Measurements from ENCODE around the gene P3H4.

The P3H4 gene

DNA sequence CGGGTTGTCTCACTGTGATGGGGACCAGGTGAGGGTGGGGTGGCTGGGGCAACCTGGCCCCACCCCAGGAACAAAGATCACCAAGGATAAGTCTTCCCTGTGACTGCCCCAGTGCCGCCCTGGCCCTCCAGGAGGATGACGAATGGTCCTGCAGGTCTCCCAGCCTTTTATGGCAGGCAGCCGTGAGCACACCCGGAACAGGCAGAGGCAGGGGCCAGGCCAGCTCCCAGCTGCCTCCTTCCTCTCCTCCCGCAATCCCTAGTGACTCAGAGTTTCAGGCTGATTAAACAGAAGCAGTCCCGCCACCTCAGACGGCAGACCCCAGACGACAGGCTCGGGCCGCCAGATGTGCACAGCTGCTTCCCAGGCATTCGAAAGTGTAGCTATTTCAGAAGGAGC, 38.6 kb downstream of the P3H4 start:
- Histone ChIP-seq H3K36me3 (ENCODE audit: control insufficient read depth, insufficient read depth, low read length, severe bottlenecking) (no peaks in the 10 kb centered on the region), H3K27me3 (replicated peaks; ENCODE audit: control insufficient read depth, insufficient read depth, low read length) (peaks cover 24% of the 10 kb centered on the region), H3K4me3 (ENCODE audit: low read length) (no peak overlapping the region), H3K9ac (ENCODE audit: low read length) (no peak overlapping the region), H3K9me3 (ENCODE audit: control insufficient read depth, low read length) (no peaks in the 10 kb centered on the region), H3K4me1 (ENCODE audit: control insufficient read depth, insufficient read depth, low read length) (peaks cover 9% of the 10 kb centered on the region)
- peak; percentile 66 for DNase-seq (ENCODE audit: low read depth)

- H3K36me3 ChIP-seq (ENCODE audit: control insufficient read depth, insufficient read depth, low read length, severe bottlenecking): no peaks in the 10 kb centered on the region
Measured at GRCh38 chr17:41772586-41773189, 39.1 kb downstream of the P3H4 start.

GRCh38 chr17:41772218-41772585, 39.5 kb downstream of the P3H4 start:
- DNase-seq (ENCODE audit: low read depth): no peak
- Histone ChIP-seq H3K4me1 (ENCODE audit: control insufficient read depth, insufficient read depth, low read length) (peaks cover 2% of the 10 kb centered on the region), H3K9me3 (ENCODE audit: control insufficient read depth, low read length) (no peaks in the 10 kb centered on the region), H3K9ac (ENCODE audit: low read length) (no peak overlapping the region), H3K4me3 (ENCODE audit: low read length) (no peak overlapping the region), H3K36me3 (ENCODE audit: control insufficient read depth, insufficient read depth, low read length, severe bottlenecking) (no peaks in the 10 kb centered on the region), H3K27me3 (replicated peaks; ENCODE audit: control insufficient read depth, insufficient read depth, low read length) (peaks cover 24% of the 10 kb centered on the region)

More at GRCh38 chr17:41772586-41773189, 39.1 kb downstream of the P3H4 start:
- no peak for DNase-seq (ENCODE audit: low read depth)
- Histone ChIP-seq H3K27me3 (replicated peaks; ENCODE audit: control insufficient read depth, insufficient read depth, low read length) (peaks cover 24% of the 10 kb centered on the region), H3K4me1 (ENCODE audit: control insufficient read depth, insufficient read depth, low read length) (peaks cover 6% of the 10 kb centered on the region), H3K4me3 (ENCODE audit: low read length) (no peak overlapping the region), H3K9ac (ENCODE audit: low read length) (no peak overlapping the region), H3K9me3 (ENCODE audit: control insufficient read depth, low read length) (no peaks in the 10 kb centered on the region)

DNA sequence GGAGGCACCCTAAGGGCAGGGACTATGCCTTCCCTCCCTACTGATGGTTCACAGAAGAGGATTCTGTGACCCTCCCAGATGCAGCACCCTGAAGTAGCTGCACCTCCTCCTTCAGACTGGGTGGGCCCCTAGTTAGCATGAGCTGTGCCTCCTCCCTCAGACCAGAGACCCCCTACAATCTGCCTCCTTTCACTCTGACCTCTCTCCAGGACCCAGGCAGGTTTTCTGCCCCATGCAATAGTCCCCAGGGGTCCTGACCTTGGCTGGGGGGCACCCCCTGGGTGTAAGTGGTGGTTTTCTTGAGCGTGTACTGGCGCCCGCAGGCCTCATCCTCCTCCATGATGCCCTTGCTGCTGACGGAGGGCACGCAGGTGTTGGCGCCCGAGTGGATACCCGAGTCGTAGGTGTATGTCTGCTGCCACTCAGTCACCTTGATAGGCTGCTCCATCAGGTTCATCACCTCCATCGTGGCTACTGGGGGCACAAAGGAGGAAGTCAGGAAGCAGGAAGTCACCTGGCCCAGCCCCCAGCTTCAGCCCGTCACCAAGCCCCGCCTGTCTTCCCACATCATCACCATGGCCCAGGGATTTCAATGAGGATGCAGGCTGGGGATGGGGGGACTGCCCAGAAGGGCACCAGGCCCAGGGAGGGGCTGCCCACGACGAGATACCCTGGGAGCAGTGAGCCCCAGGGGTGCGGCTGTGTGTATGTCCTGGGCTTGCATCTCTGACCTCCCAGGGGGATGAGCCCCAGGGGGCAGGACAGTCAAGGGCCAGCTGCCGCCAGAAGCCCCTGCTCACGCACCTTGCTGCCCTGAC, 40.2 kb downstream of the P3H4 start:
- Histone ChIP-seq H3K4me1 (ENCODE audit: control insufficient read depth, insufficient read depth, low read length) (no peaks in the 10 kb centered on the region), H3K36me3 (ENCODE audit: control insufficient read depth, insufficient read depth, low read length, severe bottlenecking) (no peaks in the 10 kb centered on the region), H3K4me3 (ENCODE audit: low read length) (no peak overlapping the region), H3K27me3 (replicated peaks; ENCODE audit: control insufficient read depth, insufficient read depth, low read length) (peaks cover 24% of the 10 kb centered on the region), H3K9ac (ENCODE audit: low read length) (no peak overlapping the region), H3K9me3 (ENCODE audit: control insufficient read depth, low read length) (no peaks in the 10 kb centered on the region)
- no peak for DNase-seq (ENCODE audit: low read depth)

- DNase-seq (ENCODE audit: low read depth): no peak
- Histone ChIP-seq H3K9ac (ENCODE audit: low read length) (no peak overlapping the region), H3K36me3 (ENCODE audit: control insufficient read depth, insufficient read depth, low read length, severe bottlenecking) (no peaks in the 10 kb centered on the region), H3K4me1 (ENCODE audit: control insufficient read depth, insufficient read depth, low read length) (no peaks in the 10 kb centered on the region), H3K9me3 (ENCODE audit: control insufficient read depth, low read length) (no peaks in the 10 kb centered on the region), H3K4me3 (ENCODE audit: low read length) (no peak overlapping the region), H3K27me3 (replicated peaks; ENCODE audit: control insufficient read depth, insufficient read depth, low read length) (peaks cover 24% of the 10 kb centered on the region)
Measured at GRCh38 chr17:41769985-41770384, 41.8 kb downstream of the P3H4 start.

- no peak overlapping the region for H3K4me3 ChIP-seq (ENCODE audit: low read length)
- peaks cover 24% of the 10 kb centered on the region for H3K27me3 ChIP-seq (replicated peaks; ENCODE audit: control insufficient read depth, insufficient read depth, low read length)
- no peak overlapping the region for H3K9ac ChIP-seq (ENCODE audit: low read length)
- H3K36me3 ChIP-seq (ENCODE audit: control insufficient read depth, insufficient read depth, low read length, severe bottlenecking): no peaks in the 10 kb centered on the region
- DNase-seq (ENCODE audit: low read depth): no peak
- H3K4me1 ChIP-seq (ENCODE audit: control insufficient read depth, insufficient read depth, low read length): no peaks in the 10 kb centered on the region
- H3K9me3 ChIP-seq (ENCODE audit: control insufficient read depth, low read length): no peaks in the 10 kb centered on the region
Measured at GRCh38 chr17:41769346-41769862, 42.3 kb downstream of the P3H4 start.

DNA sequence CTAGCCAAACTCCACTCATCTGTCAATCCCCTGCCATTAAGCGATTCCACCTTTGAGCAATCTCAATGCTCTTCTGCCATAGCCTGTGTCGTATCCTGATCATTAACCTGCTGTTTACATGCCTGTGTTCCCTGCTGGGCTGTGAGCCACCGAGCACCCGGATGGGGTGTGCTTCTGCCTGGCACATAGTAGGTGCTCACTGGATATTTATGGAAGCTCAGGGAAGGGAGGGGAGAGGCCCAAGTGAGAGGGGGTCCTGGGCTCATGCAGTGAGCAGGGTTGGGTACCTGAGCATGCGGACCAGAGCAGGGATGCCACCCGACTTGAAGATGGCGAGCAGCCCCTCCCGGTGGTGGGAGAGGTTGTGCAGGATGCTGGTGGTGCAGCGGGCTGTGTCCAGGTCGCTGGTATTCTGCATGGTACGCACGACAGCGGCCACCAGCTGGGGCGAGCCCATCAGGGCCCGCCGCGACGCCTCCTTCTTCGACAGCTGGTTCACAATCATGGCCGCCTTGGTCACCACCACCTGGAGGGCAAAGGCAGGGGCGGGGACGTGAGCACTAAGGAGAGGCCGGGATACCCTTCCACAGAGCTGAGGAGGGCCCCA, 43.0 kb downstream of the P3H4 start:
- H3K9me3 ChIP-seq (ENCODE audit: control insufficient read depth, low read length): no peaks in the 10 kb centered on the region
- no peak overlapping the region for H3K4me3 ChIP-seq (ENCODE audit: low read length)
- no peaks in the 10 kb centered on the region for H3K36me3 ChIP-seq (ENCODE audit: control insufficient read depth, insufficient read depth, low read length, severe bottlenecking)
- no peak overlapping the region for H3K9ac ChIP-seq (ENCODE audit: low read length)
- H3K4me1 ChIP-seq (ENCODE audit: control insufficient read depth, insufficient read depth, low read length): no peaks in the 10 kb centered on the region
- DNase-seq (ENCODE audit: low read depth): no peak
- peaks cover 24% of the 10 kb centered on the region for H3K27me3 ChIP-seq (replicated peaks; ENCODE audit: control insufficient read depth, insufficient read depth, low read length)

GRCh38 chr17:41767324-41768042, 44.3 kb downstream of the P3H4 start:
- no peaks in the 10 kb centered on the region for H3K4me1 ChIP-seq (ENCODE audit: control insufficient read depth, insufficient read depth, low read length)
- no peak for DNase-seq (ENCODE audit: low read depth)
- H3K9ac ChIP-seq (ENCODE audit: low read length): no peak overlapping the region
- H3K9me3 ChIP-seq (ENCODE audit: control insufficient read depth, low read length): no peaks in the 10 kb centered on the region
- H3K27me3 ChIP-seq (replicated peaks; ENCODE audit: control insufficient read depth, insufficient read depth, low read length): peaks cover 26% of the 10 kb centered on the region
- H3K36me3 ChIP-seq (ENCODE audit: control insufficient read depth, insufficient read depth, low read length, severe bottlenecking): no peaks in the 10 kb centered on the region
- H3K4me3 ChIP-seq (ENCODE audit: low read length): no peak overlapping the region

DNA sequence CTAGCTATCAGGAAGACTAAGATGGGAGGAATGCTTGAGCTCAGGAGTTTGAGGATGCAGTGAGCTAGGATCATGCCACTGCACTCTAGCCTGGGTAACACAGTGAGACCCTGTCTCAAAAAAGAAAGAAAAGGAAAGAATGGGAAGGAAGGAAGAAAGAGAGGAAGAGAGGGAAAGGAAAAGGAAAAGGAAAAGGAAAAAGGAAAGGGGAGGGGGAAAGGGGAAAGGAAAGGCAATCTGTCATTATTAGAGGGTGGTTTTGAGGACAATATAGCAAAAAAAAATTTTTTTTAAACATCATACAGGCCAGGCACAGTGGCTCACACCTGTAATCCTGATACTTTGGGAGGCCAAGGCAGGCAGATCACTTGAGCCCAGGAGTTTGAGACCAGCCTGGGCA, 45.6 kb downstream of the P3H4 start:
- Histone ChIP-seq H3K4me3 (ENCODE audit: low read length) (no peak overlapping the region), H3K4me1 (ENCODE audit: control insufficient read depth, insufficient read depth, low read length) (no peaks in the 10 kb centered on the region), H3K36me3 (ENCODE audit: control insufficient read depth, insufficient read depth, low read length, severe bottlenecking) (no peaks in the 10 kb centered on the region), H3K9ac (ENCODE audit: low read length) (no peak overlapping the region), H3K27me3 (replicated peaks; ENCODE audit: control insufficient read depth, insufficient read depth, low read length) (peaks cover 15% of the 10 kb centered on the region), H3K9me3 (ENCODE audit: control insufficient read depth, low read length) (no peaks in the 10 kb centered on the region)
- DNase-seq (ENCODE audit: low read depth): no peak

DNA sequence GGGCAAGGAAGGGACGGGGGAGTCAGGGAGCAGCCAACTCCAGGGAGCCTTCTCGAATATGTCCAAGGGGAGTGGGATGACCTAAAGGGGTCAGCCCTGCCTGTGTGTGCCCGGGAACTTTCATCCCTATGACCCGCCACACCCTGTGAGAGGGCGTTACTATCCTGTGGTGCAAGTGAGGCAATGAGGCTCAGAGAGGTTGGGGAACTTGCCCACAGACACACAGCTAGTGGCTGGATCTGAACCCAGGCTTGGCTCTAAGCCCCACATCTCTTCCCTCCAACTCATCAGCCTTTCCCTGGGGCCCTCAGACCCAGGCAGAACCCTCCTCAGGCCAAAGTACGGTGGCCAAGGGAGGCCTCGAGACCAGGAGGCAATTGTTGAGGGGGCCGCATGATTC, 48.4 kb downstream of the P3H4 start:
- H3K4me3 ChIP-seq (ENCODE audit: low read length): no peak overlapping the region
- no peaks in the 10 kb centered on the region for H3K4me1 ChIP-seq (ENCODE audit: control insufficient read depth, insufficient read depth, low read length)
- no peaks in the 10 kb centered on the region for H3K36me3 ChIP-seq (ENCODE audit: control insufficient read depth, insufficient read depth, low read length, severe bottlenecking)
- no peaks in the 10 kb centered on the region for H3K9me3 ChIP-seq (ENCODE audit: control insufficient read depth, low read length)
- no peak for DNase-seq (ENCODE audit: low read depth)
- H3K27me3 ChIP-seq (replicated peaks; ENCODE audit: control insufficient read depth, insufficient read depth, low read length): peaks cover 15% of the 10 kb centered on the region
- H3K9ac ChIP-seq (ENCODE audit: low read length): no peak overlapping the region

DNA sequence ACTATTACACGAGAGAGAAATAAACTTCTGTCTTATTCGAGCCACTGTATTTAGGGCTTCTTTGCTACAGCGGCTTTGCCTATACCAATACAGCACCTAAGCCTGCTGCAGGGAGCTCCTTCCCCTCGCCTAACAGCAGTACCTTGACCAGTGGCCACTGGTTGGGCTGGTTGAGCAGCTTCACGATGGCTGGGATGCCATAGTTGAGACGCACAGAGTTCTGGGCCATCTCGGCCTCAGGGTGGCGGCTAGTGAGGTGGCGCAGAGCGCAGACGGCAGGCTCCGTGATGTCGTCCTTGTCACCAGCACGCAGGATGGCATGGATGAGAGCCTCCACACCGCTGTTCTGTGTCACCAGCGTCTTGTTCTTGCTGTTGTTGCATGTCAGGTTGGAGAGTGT, 48.9 kb downstream of the P3H4 start:
- H3K27me3 ChIP-seq (replicated peaks; ENCODE audit: control insufficient read depth, insufficient read depth, low read length): peaks cover 15% of the 10 kb centered on the region
- H3K4me3 ChIP-seq (ENCODE audit: low read length): no peak overlapping the region
- no peaks in the 10 kb centered on the region for H3K4me1 ChIP-seq (ENCODE audit: control insufficient read depth, insufficient read depth, low read length)
- H3K9ac ChIP-seq (ENCODE audit: low read length): no peak overlapping the region
- no peaks in the 10 kb centered on the region for H3K9me3 ChIP-seq (ENCODE audit: control insufficient read depth, low read length)
- DNase-seq (ENCODE audit: low read depth): no peak
- no peaks in the 10 kb centered on the region for H3K36me3 ChIP-seq (ENCODE audit: control insufficient read depth, insufficient read depth, low read length, severe bottlenecking)

All from adipocyte (in vitro differentiated cells).